ENCODE results near the gene NFIX. TPM values are rescaled to one million over a fixed set of nuclear protein-coding genes. Genes with fewer than 3 reads are reported as not detected.

The NFIX gene
- total and polyA plus RNA-seq, 2 donors (not counting 1 experiment from before 2014, with no cell fraction given), result 0.69 to 5.6 TPM

DNA sequence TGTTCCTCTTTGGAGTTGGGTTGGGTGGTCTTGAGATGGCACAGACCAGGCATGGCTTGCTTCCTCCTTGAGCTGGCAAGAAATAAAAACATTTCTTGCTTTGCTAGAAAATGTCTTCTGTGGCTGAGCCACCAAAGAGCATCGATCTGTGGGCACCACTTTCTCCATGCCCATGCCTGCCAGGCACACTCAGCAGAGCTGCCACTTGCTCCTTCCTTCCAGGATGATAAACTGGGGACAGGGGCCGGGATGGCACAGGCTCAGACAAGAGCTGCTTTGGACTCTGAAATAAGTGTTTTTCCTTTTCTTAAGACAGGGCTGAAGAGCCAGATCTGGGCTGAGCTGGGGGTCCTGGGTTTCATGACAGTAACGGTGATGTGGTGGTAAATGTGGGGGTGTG is 32.8 kb downstream of the NFIX start:
- Histone ChIP-seq H3K36me3 (replicated peaks in 1 of 2; ENCODE audit: control extremely low read depth in 1 of 2, control insufficient read depth in 1 of 2, extremely low read depth in 1 of 2, insufficient read depth in 2 of 2, low read length in 1 of 2) (no peaks in the 10 kb centered on the region), H3K27me3 (replicated peaks in 1 of 4; ENCODE audit: control extremely low read depth in 1 of 4, control insufficient read depth in 3 of 4, insufficient read depth in 4 of 4, low read length in 3 of 4) (peaks cover 0 to 17% (median 9%) of the 10 kb centered on the region in 4 experiments), H3K4me2 (replicated peaks; ENCODE audit: low read depth, low read length, poor library complexity, severe bottlenecking) (no peak overlapping the region), H3K79me2 (ENCODE audit: control insufficient read depth, insufficient read depth, low read length) (peaks cover 3% of the 10 kb centered on the region), H3K9me3 (ENCODE audit: control extremely low read depth in 1 of 3, control insufficient read depth in 2 of 3, insufficient read depth in 1 of 3, low read length in 2 of 3) (no peaks in the 10 kb centered on the region), H3K9ac (ENCODE audit: low read length) (no peak overlapping the region), H3K4me3 (ENCODE audit: control extremely low read depth in 1 of 5, extremely low read depth in 1 of 5, insufficient read depth in 1 of 5, low read depth in 2 of 5, low read length in 4 of 5) (no peak overlapping the region), H2AFZ (ENCODE audit: insufficient read depth, low read depth, low read length, poor library complexity, severe bottlenecking) (no peak overlapping the region), H3K27ac (ENCODE audit: low read length in 2 of 2) (no peak overlapping the region), H4K20me1 (ENCODE audit: control insufficient read depth, insufficient read depth, low read length, poor library complexity, severe bottlenecking) (no peaks in the 10 kb centered on the region), H3K4me1 (ENCODE audit: control insufficient read depth in 2 of 2, insufficient read depth in 2 of 2, low read length in 2 of 2) (peaks cover 17 to 18% of the 10 kb centered on the region in 2 donors)
- WGBS (ENCODE audit: insufficient coverage), result 87% methylated on average over 3 of the region's 3 CpGs
- H3K4me3 Mint-ChIP-seq, result no peak overlapping the region
- intact Hi-C loops (cut with micrococcal nuclease), result no loop called here
- ChIA-PET POLR2A (interaction anchor here (0.6 kb wide), 1 partner anchor 76 kb away, joined by 5 read pairs; no protein-coding TSS in a partner anchor), CTCF (interaction anchor here (1.2 to 4.7 kb wide), 3 partner anchors 34 to 63 kb away, joined by 3 to 27 read pairs (median 5); no protein-coding TSS in a partner anchor)
- peaks cover 48% of the 10 kb centered on the region for H3K27me3 Mint-ChIP-seq
- no peak overlapping the region for H3K27ac Mint-ChIP-seq
- DNase-seq, result no peak
- no peaks in the 10 kb centered on the region for H3K9me3 Mint-ChIP-seq (ENCODE audit: insufficient read depth)
- no peak for ATAC-seq (ENCODE audit: low read depth)
- TF ChIP-seq CTCF (IDR thresholded peaks at IDR 0.05), result no peak
- TF ChIP-seq EZH2 (IDR thresholded peaks at IDR 0.05; ENCODE audit: borderline replicate concordance, insufficient read depth, low read depth, low read length, poor library complexity, severe bottlenecking), result no peak
- H3K4me1 Mint-ChIP-seq, result peaks cover 22% of the 10 kb centered on the region

DNA sequence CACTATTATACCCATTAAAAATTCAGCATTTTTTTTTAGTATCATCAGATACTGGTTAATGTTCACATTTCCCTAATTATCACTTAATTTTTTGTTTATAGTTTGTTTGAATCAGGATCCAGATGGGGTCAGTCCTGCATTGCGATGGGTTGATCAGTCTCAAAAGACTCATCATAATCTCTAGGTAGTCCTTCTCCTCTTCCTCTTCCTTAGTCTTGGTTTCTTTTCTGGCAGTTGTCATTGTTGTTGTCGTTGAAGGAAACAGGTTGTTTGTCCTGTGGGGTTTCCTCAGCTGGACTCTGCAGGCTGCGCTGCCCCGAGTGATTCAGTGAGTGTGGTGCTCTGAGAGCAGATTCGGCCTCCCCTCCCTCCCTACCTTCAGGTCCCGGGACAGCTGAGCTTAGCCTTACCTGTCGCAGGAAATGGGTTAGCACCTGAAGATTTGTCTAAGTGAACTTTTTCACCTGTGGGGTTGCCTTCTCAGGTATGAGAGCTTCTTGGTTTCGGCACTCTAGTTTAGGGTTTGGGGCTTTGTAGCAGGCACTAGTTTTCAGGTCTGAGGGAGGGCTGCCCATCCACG is 34.1 kb downstream of the NFIX start:
- H4K20me1 ChIP-seq (ENCODE audit: control insufficient read depth, insufficient read depth, low read length, poor library complexity, severe bottlenecking), result no peaks in the 10 kb centered on the region
- no peak overlapping the region for H3K27ac Mint-ChIP-seq
- 84% methylated on average over 2 of the region's 9 CpGs for whole genome bisulfite sequencing (ENCODE audit: insufficient coverage)

More for the DNA sequence above, 34.1 kb downstream of the NFIX start:
- DNase-seq, result no peak
- H3K27me3 ChIP-seq (replicated peaks in 1 of 4; ENCODE audit: control extremely low read depth in 1 of 4, control insufficient read depth in 3 of 4, insufficient read depth in 4 of 4, low read length in 3 of 4), result peaks cover 0 to 8% (median 4%) of the 10 kb centered on the region in 4 experiments
- H2AFZ ChIP-seq (ENCODE audit: insufficient read depth, low read depth, low read length, poor library complexity, severe bottlenecking), result no peak overlapping the region
- H3K79me2 ChIP-seq (ENCODE audit: control insufficient read depth, insufficient read depth, low read length), result no peaks in the 10 kb centered on the region
- no peaks in the 10 kb centered on the region for H3K36me3 ChIP-seq (replicated peaks in 1 of 2; ENCODE audit: control extremely low read depth in 1 of 2, control insufficient read depth in 1 of 2, extremely low read depth in 1 of 2, insufficient read depth in 2 of 2, low read length in 1 of 2)
- H3K9ac ChIP-seq (ENCODE audit: low read length), result no peak overlapping the region
- Mint-ChIP-seq H3K4me1 (peaks cover 13% of the 10 kb centered on the region), H3K27me3 (peaks cover 48% of the 10 kb centered on the region), H3K4me3 (no peak overlapping the region), H3K9me3 (ENCODE audit: insufficient read depth) (no peaks in the 10 kb centered on the region)
- no peak overlapping the region for H3K4me3 ChIP-seq (ENCODE audit: control extremely low read depth in 1 of 5, extremely low read depth in 1 of 5, insufficient read depth in 1 of 5, low read depth in 2 of 5, low read length in 4 of 5)
- intact Hi-C loops (cut with micrococcal nuclease), result no loop called here
- ChIA-PET POLR2A (interaction anchor here (0.6 kb wide), 1 partner anchor 196 kb away, joined by 5 read pairs; no protein-coding TSS in a partner anchor), CTCF (interaction anchor here (0.9 to 4.7 kb wide), 10 partner anchors 11 to 65 kb away, joined by 3 to 27 read pairs (median 4); no protein-coding TSS in a partner anchor)
- no peak overlapping the region for H3K4me2 ChIP-seq (replicated peaks; ENCODE audit: low read depth, low read length, poor library complexity, severe bottlenecking)
- H3K9me3 ChIP-seq (ENCODE audit: control extremely low read depth in 1 of 3, control insufficient read depth in 2 of 3, insufficient read depth in 1 of 3, low read length in 2 of 3), result no peaks in the 10 kb centered on the region
- no peak for TF ChIP-seq EZH2 (IDR thresholded peaks at IDR 0.05; ENCODE audit: borderline replicate concordance, insufficient read depth, low read depth, low read length, poor library complexity, severe bottlenecking)
- no peak for TF ChIP-seq CTCF (IDR thresholded peaks at IDR 0.05)
- H3K4me1 ChIP-seq (ENCODE audit: control insufficient read depth in 2 of 2, insufficient read depth in 2 of 2, low read length in 2 of 2), result peaks cover 4 to 5% of the 10 kb centered on the region in 2 donors
- H3K27ac ChIP-seq (ENCODE audit: low read length in 2 of 2), result no peak overlapping the region
- no peak for ATAC-seq (ENCODE audit: low read depth)
